Esophagus squamous epithelium (tissue), 5 donors: Measurements from ENCODE around the gene MEAF6. TPM values are rescaled to one million over a fixed set of nuclear protein-coding genes. Genes with fewer than 3 reads are reported as not detected.

Source experiments
- DNase-seq: peaks from one replicate; lab custom pipeline; 2025; lab: John Stamatoyannopoulos, UW
- H3K27ac ChIP-seq, 4 donors: fragments of 200-600 bp; sonication (generic); one replicate each; pipeline ENCODE4 v1.5.1; 2016 to 2019; ENCODE audit warnings: mild to moderate bottlenecking in 1 of 4
- H3K27me3 ChIP-seq, 4 donors: fragments of 200-600 bp; sonication (generic); 1 replicate in 3 of 4; 2 replicates in 1 of 4; pipeline versions ENCODE4 v1.5.1 to v1.6.0; 2017 to 2021; ENCODE audit warnings: antibody characterized with exemption in 1 of 4
- H3K36me3 ChIP-seq, 3 donors: fragments of 200-600 bp; sonication (generic); one replicate each; pipeline ENCODE4 v1.5.1; 2016 to 2019
- H3K4me1 ChIP-seq, 3 donors: fragments of 200-600 bp; sonication (generic); one replicate each; pipeline ENCODE4 v1.5.1; 2017 to 2019
- H3K4me3 ChIP-seq, 4 donors: fragments of 200-600 bp; sonication (generic); 1 replicate in 3 of 4; 2 replicates in 1 of 4; pipeline ENCODE4 v1.5.1; 2016 to 2019; ENCODE audit warnings: mild to moderate bottlenecking in 2 of 4, moderate library complexity in 1 of 4
- H3K9me3 ChIP-seq, 3 donors: fragments of 200-600 bp; sonication (generic); one replicate each; pipeline ENCODE4 v1.5.1; 2016 to 2019
- CTCF ChIP-seq, 6 experiments: fragments of 450-650 bp in 4 of 6; fragments of 200-600 bp in 2 of 6; sonication (generic) in 2 of 6; IDR thresholded peaks; one replicate each; pipeline ENCODE4 v1.5.1; 2016 to 2019; ENCODE audit warnings: antibody characterized with exemption in 6 of 6, mild to moderate bottlenecking in 4 of 6, moderate library complexity in 4 of 6
- POLR2A ChIP-seq, 4 donors: fragments of 450-650 bp; IDR thresholded peaks; one replicate each; pipeline ENCODE4 v1.6.1; 2017; ENCODE audit warnings: antibody characterized with exemption in 4 of 4, mild to moderate bottlenecking in 4 of 4, moderate library complexity in 3 of 4
- WGBS, 2 donors: methylation state at CpG; one replicate each; pipeline ENCODE4 v1.1.5; 2018; 5-methylcytosine and 5-hydroxymethylcytosine counted together
- intact Hi-C: fragments of 100-400 bp; cut with DNase I; formaldehyde crosslinking; loops from one replicate; pipeline ENCODE4 v1.15.0; 2022
- total RNA-seq, 4 donors: library from RNA; depleted of rRNA; stranded (reverse); fragments of >200 nt; gene quantifications; one replicate each; pipeline ENCODE4 v1.1.0, GENCODE V29; 2016
- donor health status: DM: yes; HTN: yes; CAD: no.

Gene MEAF6
- total RNA-seq, 4 donors from 2014 or later: 45.5 to 67.9 (median 56.5) TPM

GRCh38 chr1:37477198-37477931 is 37.2 kb downstream of the MEAF6 start:
- peaks cover 20 to 39% (median 25%) of the 10 kb centered on the region in 3 donors for H3K36me3 ChIP-seq
- peak overlapping the region; percentile 96 to 99 (median 97) for H3K27ac ChIP-seq
- TF ChIP-seq POLR2A (IDR thresholded peaks at IDR 0.05) (peak in 1 of 4 donors; percentile 63), CTCF (IDR thresholded peaks at IDR 0.05) (no peak)
- peak overlapping the region; percentile 74 to 85 (median 82) for H3K4me3 ChIP-seq
- 8 to 9% methylated on average over 4 to 7 of the region's 10 CpGs for WGBS, 2 donors
- H3K27me3 ChIP-seq: no peaks in the 10 kb centered on the region
- no peak for DNase-seq
- H3K4me1 ChIP-seq: peaks cover 58 to 93% (median 75%) of the 10 kb centered on the region in 3 donors
- intact Hi-C loops: no loop called here
- H3K9me3 ChIP-seq: no peaks in the 10 kb centered on the region

GRCh38 chr1:37476460-37477197 is 37.9 kb downstream of the MEAF6 start:
- intact Hi-C loops: no loop called here
- 0% methylated on average over 1 of the region's 5 CpGs; no CpG with 5 or more reads in 1 of the 2 donors for WGBS, 2 donors
- Histone ChIP-seq H3K4me3 (peak overlapping the region; percentile 74 to 85 (median 82)), H3K27me3 (no peaks in the 10 kb centered on the region), H3K36me3 (peaks cover 12 to 31% (median 17%) of the 10 kb centered on the region in 3 donors), H3K9me3 (no peaks in the 10 kb centered on the region), H3K27ac (peak overlapping the region; percentile 96 to 99 (median 97)), H3K4me1 (peaks cover 66 to 93% (median 81%) of the 10 kb centered on the region in 3 donors)
- DNase-seq: no peak
- no peak for TF ChIP-seq CTCF (IDR thresholded peaks at IDR 0.05)
- TF ChIP-seq POLR2A (IDR thresholded peaks at IDR 0.05): peak in 1 of 4 donors; percentile 53

GRCh38 chr1:37476087-37476452 is 38.5 kb downstream of the MEAF6 start:
- no peaks in the 10 kb centered on the region for H3K9me3 ChIP-seq
- peak overlapping the region; percentile 96 to 99 (median 97) for H3K27ac ChIP-seq
- H3K4me1 ChIP-seq: peaks cover 70 to 93% (median 81%) of the 10 kb centered on the region in 3 donors
- H3K27me3 ChIP-seq: no peaks in the 10 kb centered on the region
- 28 to 31% methylated on average over 3 to 6 of the region's 9 CpGs for WGBS, 2 donors
- peaks cover 7 to 26% (median 12%) of the 10 kb centered on the region in 3 donors for H3K36me3 ChIP-seq
- peak overlapping the region; percentile 74 to 85 (median 82) for H3K4me3 ChIP-seq
- no peak for DNase-seq
- intact Hi-C loops: no loop called here
- TF ChIP-seq POLR2A (IDR thresholded peaks at IDR 0.05) (no peak), CTCF (IDR thresholded peaks at IDR 0.05) (no peak)

- Histone ChIP-seq H3K4me3 (peak overlapping the region; percentile 74 to 85 (median 82)), H3K27me3 (no peaks in the 10 kb centered on the region), H3K9me3 (no peaks in the 10 kb centered on the region), H3K27ac (peak overlapping the region; percentile 96 to 99 (median 97)), H3K36me3 (peaks cover 1 to 20% (median 6%) of the 10 kb centered on the region in 3 donors), H3K4me1 (peaks cover 70 to 93% (median 79%) of the 10 kb centered on the region in 3 donors)
- intact Hi-C loops: no loop called here
- peak in 1 of 4 donors; percentile 27 for TF ChIP-seq POLR2A (IDR thresholded peaks at IDR 0.05)
- no peak for TF ChIP-seq CTCF (IDR thresholded peaks at IDR 0.05)
- DNase-seq: no peak
- 57% methylated on average over 3 of the region's 24 CpGs; no CpG with 5 or more reads in 1 of the 2 donors for WGBS, 2 donors
Observed at GRCh38 chr1:37475380-37476086, 39.0 kb downstream of the MEAF6 start.
